ENCODE measurements around the gene NCAPG2. TPM values are rescaled to one million over a fixed set of nuclear protein-coding genes. Genes with fewer than 3 reads are reported as not detected.

Gene NCAPG2
- total RNA-seq, 1 experiment from 2014 or later = 99.4 TPM

DNA sequence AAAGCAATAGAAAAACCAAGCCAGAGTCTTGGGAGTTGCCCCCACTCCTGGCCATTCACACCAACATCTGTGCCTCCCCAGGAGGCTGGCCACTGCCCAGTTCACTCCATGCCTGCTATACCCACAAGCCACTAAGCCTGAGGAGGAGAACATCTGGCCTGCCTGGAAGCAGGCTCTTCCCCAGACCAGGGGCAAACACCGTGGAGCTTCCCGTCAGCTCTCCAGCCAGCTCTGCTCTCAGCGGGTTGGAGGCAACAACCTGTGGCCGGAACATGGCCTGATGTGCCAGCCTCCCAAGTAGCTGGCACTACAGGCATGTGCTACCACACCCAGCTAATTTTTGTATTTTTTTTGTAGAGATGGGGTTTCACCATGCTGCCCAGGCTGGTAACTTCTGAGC, 107.9 kb downstream of the NCAPG2 start:
- Histone ChIP-seq H2BK20ac (ENCODE audit: low read depth, low read length, poor library complexity, severe bottlenecking) (no peak overlapping the region), H3K4me1 (ENCODE audit: insufficient read depth, low read length) (no peaks in the 10 kb centered on the region), H3K4ac (ENCODE audit: low read depth, low read length) (no peak overlapping the region), H4K91ac (ENCODE audit: insufficient read length, low read depth, low read length) (no peak overlapping the region), H3K14ac (ENCODE audit: insufficient read depth, low read length) (no peak overlapping the region; the same call in 1 of the 2 replicates), H2BK12ac (ENCODE audit: insufficient read length, low read depth, low read length) (no peak overlapping the region), H3K27me3 (ENCODE audit: insufficient read depth, low read length) (peaks cover 12% of the 10 kb centered on the region; the same call in 1 of the 2 replicates), H3K23ac (ENCODE audit: insufficient read length, low read depth, low read length) (no peak overlapping the region), H2AK5ac (ENCODE audit: insufficient read length, low read length) (no peak overlapping the region), H3K23me2 (ENCODE audit: insufficient read length, low read depth, low read length, poor library complexity, severe bottlenecking) (no peaks in the 10 kb centered on the region), H3K4me2 (ENCODE audit: insufficient read depth, insufficient read length, low read length) (no peak overlapping the region), H2BK120ac (ENCODE audit: low read depth, low read length, poor library complexity, severe bottlenecking) (no peak overlapping the region), H3K9me3 (ENCODE audit: control insufficient read depth, low read depth, low read length) (no peaks in the 10 kb centered on the region), H3K79me2 (ENCODE audit: insufficient read depth, low read length) (no peaks in the 10 kb centered on the region), H3K56ac (ENCODE audit: insufficient read length, low read depth, low read length) (no peak overlapping the region), H4K5ac (ENCODE audit: insufficient read length, low read depth, low read length) (no peak overlapping the region), H2BK15ac (ENCODE audit: low read depth, low read length) (no peak overlapping the region), H2AFZ (ENCODE audit: low read length) (no peak overlapping the region), H3K27ac (ENCODE audit: insufficient read length, low read depth, low read length) (no peak overlapping the region), H3K9ac (ENCODE audit: extremely low read depth, insufficient read length, low read length) (no peak overlapping the region), H3K18ac (ENCODE audit: insufficient read length, low read depth, low read length) (no peak overlapping the region), H4K20me1 (ENCODE audit: control insufficient read depth, insufficient read depth, insufficient read length) (no peaks in the 10 kb centered on the region), H3T11ph (ENCODE audit: low read length) (no peak overlapping the region), H3K79me1 (ENCODE audit: insufficient read depth, low read depth, low read length, poor library complexity, severe bottlenecking) (no peaks in the 10 kb centered on the region), H4K8ac (replicated peaks; ENCODE audit: insufficient read length, low read depth, low read length) (no peak overlapping the region), H2BK5ac (ENCODE audit: insufficient read length, low read length) (no peak overlapping the region)
- H3K27me3 Mint-ChIP-seq (ENCODE audit: low read depth) = no peaks in the 10 kb centered on the region
- no peak for DNase-seq
- no peak overlapping the region for H3K4me3 Mint-ChIP-seq
- no peak overlapping the region for H3K27ac Mint-ChIP-seq
- peaks cover 0 to 4% of the 10 kb centered on the region in 2 experiments; a peak in 2 of 5 replicates for H3K9me3 Mint-ChIP-seq
- peaks cover 0 to 7% of the 10 kb centered on the region in 2 experiments; a peak in 2 of 4 replicates for H3K4me1 Mint-ChIP-seq
- WGBS (ENCODE audit: extremely low coverage, insufficient read length, low lambda C conversion rate) = no CpG with 5 or more reads among the region's 4 CpGs
- TF ChIP-seq, protein P1, sequence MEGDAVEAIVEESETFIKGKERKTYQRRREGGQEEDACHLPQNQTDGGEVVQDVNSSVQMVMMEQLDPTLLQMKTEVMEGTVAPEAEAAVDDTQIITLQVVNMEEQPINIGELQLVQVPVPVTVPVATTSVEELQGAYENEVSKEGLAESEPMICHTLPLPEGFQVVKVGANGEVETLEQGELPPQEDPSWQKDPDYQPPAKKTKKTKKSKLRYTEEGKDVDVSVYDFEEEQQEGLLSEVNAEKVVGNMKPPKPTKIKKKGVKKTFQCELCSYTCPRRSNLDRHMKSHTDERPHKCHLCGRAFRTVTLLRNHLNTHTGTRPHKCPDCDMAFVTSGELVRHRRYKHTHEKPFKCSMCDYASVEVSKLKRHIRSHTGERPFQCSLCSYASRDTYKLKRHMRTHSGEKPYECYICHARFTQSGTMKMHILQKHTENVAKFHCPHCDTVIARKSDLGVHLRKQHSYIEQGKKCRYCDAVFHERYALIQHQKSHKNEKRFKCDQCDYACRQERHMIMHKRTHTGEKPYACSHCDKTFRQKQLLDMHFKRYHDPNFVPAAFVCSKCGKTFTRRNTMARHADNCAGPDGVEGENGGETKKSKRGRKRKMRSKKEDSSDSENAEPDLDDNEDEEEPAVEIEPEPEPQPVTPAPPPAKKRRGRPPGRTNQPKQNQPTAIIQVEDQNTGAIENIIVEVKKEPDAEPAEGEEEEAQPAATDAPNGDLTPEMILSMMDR (conservative IDR thresholded peaks at IDR 0.05) = no peak
- peaks cover 0 to 4% (median 0%) of the 10 kb centered on the region in 3 experiments; a peak in 1 of 7 replicates for H3K36me3 Mint-ChIP-seq (ENCODE audit: insufficient read depth in 1 of 3, low read depth in 3 of 3)
